ENCODE results near the gene MAN1A2.
"Not testable (repeated sequence)": the region's sequence is repeated elsewhere in the genome, so short reads cannot be mapped to it uniquely, and the experiment has no call there.

MAN1A2 gene

GRCh38 chr1:117367046-117368025, at the start of gene MAN1A2:
TSS of gene MAN1A2 (plus strand) at chr1:117367449. CDS start at chr1:117368184, 735 bp downstream.
- DNase-seq (ENCODE audit: low read depth): peak; percentile 67

GRCh38 chr1:117318011-117318410, 49.2 kb upstream of the MAN1A2 start:
- DNase-seq (ENCODE audit: low read depth): no peak

- no peak for DNase-seq (ENCODE audit: low read depth)
These were observed 48.8 kb upstream of the MAN1A2 start for GRCh38 chr1:117318426-117318825.

- DNase-seq (ENCODE audit: low read depth): no peak
These were observed 46.7 kb upstream of the MAN1A2 start for GRCh38 chr1:117320515-117320914.

GRCh38 chr1:117321680-117322609, 45.3 kb upstream of the MAN1A2 start:
- DNase-seq (ENCODE audit: low read depth): no peak

- DNase-seq (ENCODE audit: low read depth): no peak
These were observed 42.9 kb upstream of the MAN1A2 start for GRCh38 chr1:117324357-117324756.

- DNase-seq (ENCODE audit: low read depth): not testable (repeated sequence)
These were observed 41.2 kb upstream of the MAN1A2 start for GRCh38 chr1:117326035-117326434.

GRCh38 chr1:117327011-117327410, 40.2 kb upstream of the MAN1A2 start:
- DNase-seq (ENCODE audit: low read depth): no peak

- DNase-seq (ENCODE audit: low read depth): no peak
These were observed 31.7 kb upstream of the MAN1A2 start for GRCh38 chr1:117335376-117336086.

GRCh38 chr1:117336088-117336817, 31.0 kb upstream of the MAN1A2 start:
- DNase-seq (ENCODE audit: low read depth): no peak

GRCh38 chr1:117339866-117340700, 27.2 kb upstream of the MAN1A2 start:
- DNase-seq (ENCODE audit: low read depth): no peak

GRCh38 chr1:117341123-117341522, 26.1 kb upstream of the MAN1A2 start:
- no peak for DNase-seq (ENCODE audit: low read depth)

GRCh38 chr1:117342397-117342796, 24.9 kb upstream of the MAN1A2 start:
- no peak for DNase-seq (ENCODE audit: low read depth)

GRCh38 chr1:117346206-117346928, 20.9 kb upstream of the MAN1A2 start:
- no peak for DNase-seq (ENCODE audit: low read depth)

- DNase-seq (ENCODE audit: low read depth): no peak
These were observed 19.3 kb upstream of the MAN1A2 start for GRCh38 chr1:117347907-117348306.

- not testable (repeated sequence) for DNase-seq (ENCODE audit: low read depth)
These were observed 14.6 kb upstream of the MAN1A2 start for GRCh38 chr1:117352695-117353094.

GRCh38 chr1:117357833-117358603, 9.2 kb upstream of the MAN1A2 start:
- not testable (repeated sequence) for DNase-seq (ENCODE audit: low read depth)

- DNase-seq (ENCODE audit: low read depth): not testable (repeated sequence)
These were observed 8.7 kb upstream of the MAN1A2 start for GRCh38 chr1:117358604-117358887.
